ENCODE data around the gene VWF. TPM values are rescaled to one million over a fixed set of nuclear protein-coding genes. Genes with fewer than 3 reads are reported as not detected.
"Not testable (repeated sequence)": the region's sequence is repeated elsewhere in the genome, so short reads cannot be mapped to it uniquely, and the experiment has no call there.

VWF gene
- total RNA-seq, 2 experiments from 2014 or later = not detected

DNA sequence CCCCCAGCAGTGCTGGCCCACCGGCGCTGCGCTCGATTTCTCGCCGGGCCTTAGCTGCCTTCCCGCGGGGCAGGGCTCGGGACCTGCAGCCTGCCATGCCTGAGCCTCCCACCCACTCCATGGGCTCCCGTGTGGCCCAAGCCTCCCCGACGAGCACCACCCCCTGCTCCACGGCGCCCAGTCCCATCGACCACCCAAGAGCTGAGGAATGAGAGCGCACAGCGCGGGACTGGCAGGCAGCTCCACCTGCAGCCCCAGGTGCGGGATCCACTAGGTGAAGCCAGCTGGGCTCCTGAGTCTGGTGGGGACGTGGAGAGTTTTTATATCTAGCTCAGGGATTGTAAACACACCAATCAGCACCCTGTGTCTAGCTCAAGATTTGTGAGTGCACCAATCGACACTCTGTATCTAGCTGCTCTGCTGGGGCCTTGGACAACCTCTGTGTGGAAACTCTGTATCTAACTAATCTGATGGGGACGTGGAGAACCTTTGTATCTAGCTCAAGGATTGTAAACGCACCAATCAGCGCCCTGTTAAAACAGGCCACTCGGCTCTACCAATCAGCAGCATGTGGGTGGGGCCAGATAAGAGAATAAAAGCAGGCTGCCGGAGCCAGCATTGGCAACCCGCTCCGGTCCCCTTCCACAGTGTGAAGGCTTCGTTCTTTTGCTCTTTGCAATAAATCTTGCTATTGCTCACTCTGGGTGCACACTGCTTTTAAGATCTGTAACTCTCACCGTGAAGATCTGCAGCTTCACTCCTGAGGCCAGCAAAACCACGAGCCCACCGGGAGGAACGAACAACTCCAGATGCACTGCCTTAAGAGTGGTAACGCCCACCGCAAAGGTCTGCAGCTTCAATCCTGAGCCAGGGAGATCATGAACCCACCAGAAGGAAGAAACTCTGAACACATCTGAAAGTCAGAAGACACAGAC, 18.2 kb upstream of the VWF start:
- H3K27me3 Mint-ChIP-seq (ENCODE audit: low read depth); POLR2A ChIA-PET; H3K27ac Mint-ChIP-seq; H3K9me3 Mint-ChIP-seq (ENCODE audit: insufficient read depth); DNase-seq; H3K4me3 Mint-ChIP-seq; ATAC-seq: not testable (repeated sequence)
- Mint-ChIP-seq H3K4me1 (ENCODE audit: low read depth) (peaks cover 45% of the 10 kb centered on the region), H3K36me3 (ENCODE audit: low read depth) (peaks cover 12% of the 10 kb centered on the region)
- CTCF ChIA-PET = interaction anchor here (1.7 kb wide), 1 partner anchor 53 kb away, joined by 5 read pairs; no protein-coding TSS in a partner anchor

DNA sequence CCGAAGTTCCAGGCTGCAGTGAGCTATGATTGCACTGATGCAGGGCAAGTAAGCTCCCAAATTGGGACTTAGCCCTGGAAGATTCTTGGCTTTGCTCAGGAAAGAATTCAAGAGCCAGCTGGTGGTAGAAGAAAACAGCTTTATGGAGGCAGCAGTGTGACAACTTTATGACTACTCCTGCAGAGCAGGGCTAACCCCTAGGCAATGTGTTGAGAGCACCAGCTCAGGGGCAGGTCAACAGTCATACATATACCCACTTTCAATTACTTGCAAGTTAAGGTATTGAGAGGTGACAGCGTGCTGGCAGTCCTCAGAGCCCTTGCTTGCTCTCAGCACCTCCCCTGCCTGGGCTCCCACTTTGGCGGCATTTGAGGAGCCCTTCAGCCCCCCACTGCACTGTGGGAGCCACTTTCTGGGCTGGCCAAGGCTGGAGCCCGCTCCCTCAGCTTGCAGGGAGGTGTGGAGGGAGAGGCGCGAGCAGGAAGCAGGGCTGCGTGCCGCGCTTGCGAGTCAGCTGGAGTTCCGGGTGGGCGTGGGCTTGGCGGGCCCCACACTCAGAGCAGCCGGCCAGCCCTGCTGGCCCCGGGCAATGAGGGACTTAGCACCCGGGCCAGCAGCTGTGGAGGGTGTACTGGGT, 17.4 kb upstream of the VWF start:
- DNase-seq; ATAC-seq; POLR2A ChIA-PET; H3K4me3 Mint-ChIP-seq; H3K27me3 Mint-ChIP-seq (ENCODE audit: low read depth): not testable (repeated sequence)
- Mint-ChIP-seq H3K4me1 (ENCODE audit: low read depth) (peaks cover 44% of the 10 kb centered on the region), H3K9me3 (ENCODE audit: insufficient read depth) (peaks cover 10% of the 10 kb centered on the region), H3K36me3 (ENCODE audit: low read depth) (peaks cover 12% of the 10 kb centered on the region), H3K27ac (peak overlapping the region; percentile 92)
- CTCF ChIA-PET = interaction anchor here (0.9 to 1.7 kb wide), 5 partner anchors 46 to 137 kb away, joined by 3 to 10 read pairs (median 4); no protein-coding TSS in a partner anchor

DNA sequence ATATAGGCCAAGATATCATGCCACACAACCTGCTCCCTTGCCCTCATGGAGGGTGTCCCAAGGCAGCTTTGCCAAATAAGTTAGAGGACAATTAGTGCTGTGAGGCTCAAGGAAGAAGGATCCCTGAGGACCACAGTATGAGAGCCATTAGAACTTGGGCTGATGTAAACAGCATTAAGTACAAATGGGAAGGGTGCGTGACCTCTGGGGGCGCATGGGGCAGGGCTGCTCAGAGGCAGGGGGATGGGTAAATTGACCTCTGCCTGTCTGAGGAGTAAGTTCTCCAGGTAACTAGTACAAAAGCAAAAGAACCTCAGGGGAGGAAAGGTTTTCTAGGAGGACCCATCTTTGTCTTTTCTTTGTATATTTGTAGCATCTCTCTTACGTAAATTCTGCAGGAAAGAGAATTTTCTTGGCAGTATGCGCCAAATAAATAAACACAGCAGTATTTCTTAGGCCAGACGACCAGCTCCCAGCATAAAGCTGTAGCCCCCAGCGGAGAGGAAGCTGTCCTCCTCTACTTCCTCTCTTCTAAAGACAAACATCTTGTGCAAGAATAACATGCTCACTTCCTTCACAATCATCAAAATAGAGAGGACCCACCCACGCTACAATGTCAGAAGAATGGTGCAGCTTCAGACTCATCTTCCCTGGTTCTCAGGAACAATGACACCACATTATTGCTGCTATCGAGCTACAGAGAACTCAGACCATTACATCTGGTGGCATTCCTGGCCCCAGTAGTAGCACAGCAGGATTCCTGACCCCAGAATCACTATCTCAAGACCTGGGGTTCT, 16.4 kb upstream of the VWF start:
- H3K36me3 Mint-ChIP-seq (ENCODE audit: low read depth) = peaks cover 12% of the 10 kb centered on the region
- H3K27me3 Mint-ChIP-seq (ENCODE audit: low read depth) = no peaks in the 10 kb centered on the region
- H3K4me1 Mint-ChIP-seq (ENCODE audit: low read depth) = peaks cover 45% of the 10 kb centered on the region
- H3K4me3 Mint-ChIP-seq = peak overlapping the region; percentile 42
- CTCF ChIA-PET = interaction anchor here (0.7 to 1.4 kb wide), 5 partner anchors 28 to 138 kb away, joined by 3 to 10 read pairs (median 3); no protein-coding TSS in a partner anchor
- ATAC-seq (peak; percentile 71), DNase-seq (peak; percentile 31)
- peaks cover 10% of the 10 kb centered on the region for H3K9me3 Mint-ChIP-seq (ENCODE audit: insufficient read depth)
- peak overlapping the region; percentile 92 for H3K27ac Mint-ChIP-seq
- POLR2A ChIA-PET = no interaction called here

- Mint-ChIP-seq H3K4me3 (no peak overlapping the region), H3K36me3 (ENCODE audit: low read depth) (peaks cover 4% of the 10 kb centered on the region), H3K27me3 (ENCODE audit: low read depth) (no peaks in the 10 kb centered on the region), H3K4me1 (ENCODE audit: low read depth) (peaks cover 26% of the 10 kb centered on the region), H3K9me3 (ENCODE audit: insufficient read depth) (peaks cover 4% of the 10 kb centered on the region), H3K27ac (peak overlapping the region; percentile 14)
- CTCF ChIA-PET = no interaction called here
- no peak for ATAC-seq
- POLR2A ChIA-PET = interaction anchor here (1.0 kb wide), 1 partner anchor 18 kb away, joined by 4 read pairs; no protein-coding TSS in a partner anchor
- no peak for DNase-seq
Observed at GRCh38 chr12:6135071-6135470, 10.6 kb upstream of the VWF start.

DNA sequence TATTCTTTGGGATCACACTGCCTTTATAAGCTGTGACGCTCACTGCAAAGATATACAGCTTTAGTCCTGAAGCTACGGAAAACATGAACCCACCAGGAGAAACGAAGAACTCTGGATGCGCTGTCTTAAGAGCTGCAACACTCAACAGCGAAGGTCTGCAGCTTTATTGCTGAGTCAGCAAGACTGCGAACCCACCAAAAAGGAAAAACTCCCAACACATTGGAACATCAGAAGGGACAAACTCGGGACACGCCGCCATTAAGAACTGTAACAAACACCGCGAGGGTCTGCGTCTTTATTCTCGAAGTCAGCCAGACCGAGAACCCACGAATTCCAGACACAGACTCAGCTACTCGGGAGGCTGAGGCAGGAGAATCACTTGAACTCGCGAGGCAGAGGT, 9.2 kb upstream of the VWF start:
- ChIA-PET CTCF (interaction anchor here (0.6 to 1.2 kb wide), 3 partner anchors 35 to 145 kb away, joined by 3 to 5 read pairs (median 3); no protein-coding TSS in a partner anchor), POLR2A (no interaction called here)
- Mint-ChIP-seq H3K9me3 (ENCODE audit: insufficient read depth) (peaks cover 4% of the 10 kb centered on the region), H3K27ac (no peak overlapping the region), H3K36me3 (ENCODE audit: low read depth) (no peaks in the 10 kb centered on the region), H3K4me1 (ENCODE audit: low read depth) (peaks cover 17% of the 10 kb centered on the region), H3K27me3 (ENCODE audit: low read depth) (no peaks in the 10 kb centered on the region), H3K4me3 (no peak overlapping the region)
- no peak for ATAC-seq
- DNase-seq = no peak

DNA sequence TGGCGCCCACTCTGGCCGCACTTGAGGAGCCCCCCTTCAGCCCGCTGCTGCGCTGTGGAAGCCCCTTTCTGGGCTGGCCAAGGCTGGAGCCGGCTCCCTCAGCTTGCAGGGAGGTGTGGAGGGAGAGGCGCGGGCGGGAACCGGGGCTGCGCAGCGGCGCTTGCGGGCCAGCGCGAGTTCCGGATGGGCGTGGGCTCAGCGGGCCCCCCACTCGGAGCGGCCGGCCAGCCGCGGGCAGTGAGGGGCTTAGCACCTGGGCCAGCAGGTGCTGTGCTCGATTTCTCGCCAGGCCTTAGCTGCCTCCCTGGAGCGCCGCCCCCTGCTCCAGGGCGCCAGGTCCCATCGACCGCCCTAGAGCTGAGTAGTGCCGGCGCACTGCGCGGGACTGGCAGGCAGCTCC, 8.0 kb upstream of the VWF start:
- no peaks in the 10 kb centered on the region for H3K36me3 Mint-ChIP-seq (ENCODE audit: low read depth)
- H3K27me3 Mint-ChIP-seq (ENCODE audit: low read depth) = no peaks in the 10 kb centered on the region
- ChIA-PET POLR2A (no interaction called here), CTCF (interaction anchor here (0.9 kb wide), 1 partner anchor 144 kb away, joined by 3 read pairs; no protein-coding TSS in a partner anchor)
- H3K9me3 Mint-ChIP-seq (ENCODE audit: insufficient read depth) = peaks cover 4% of the 10 kb centered on the region
- ATAC-seq (no peak), DNase-seq (no peak)
- peaks cover 15% of the 10 kb centered on the region for H3K4me1 Mint-ChIP-seq (ENCODE audit: low read depth)
- H3K4me3 Mint-ChIP-seq = no peak overlapping the region
- no peak overlapping the region for H3K27ac Mint-ChIP-seq

- POLR2A ChIA-PET = no interaction called here
- CTCF ChIA-PET = no interaction called here
- no peak for ATAC-seq
- H3K4me3 Mint-ChIP-seq = no peak overlapping the region
- no peaks in the 10 kb centered on the region for H3K4me1 Mint-ChIP-seq (ENCODE audit: low read depth)
- H3K9me3 Mint-ChIP-seq (ENCODE audit: insufficient read depth) = no peaks in the 10 kb centered on the region
- no peak for DNase-seq
- H3K27ac Mint-ChIP-seq = no peak overlapping the region
- H3K27me3 Mint-ChIP-seq (ENCODE audit: low read depth) = no peaks in the 10 kb centered on the region
- no peaks in the 10 kb centered on the region for H3K36me3 Mint-ChIP-seq (ENCODE audit: low read depth)
Observed at GRCh38 chr12:6125310-6125608, 789 bp upstream of the VWF start.

- no peaks in the 10 kb centered on the region for H3K9me3 Mint-ChIP-seq (ENCODE audit: insufficient read depth)
- no peak for DNase-seq
- H3K36me3 Mint-ChIP-seq (ENCODE audit: low read depth) = no peaks in the 10 kb centered on the region
- CTCF ChIA-PET = no interaction called here
- no peak for ATAC-seq
- no peaks in the 10 kb centered on the region for H3K4me1 Mint-ChIP-seq (ENCODE audit: low read depth)
- H3K27ac Mint-ChIP-seq = no peak overlapping the region
- peaks cover 4% of the 10 kb centered on the region for H3K27me3 Mint-ChIP-seq (ENCODE audit: low read depth)
- no peak overlapping the region for H3K4me3 Mint-ChIP-seq
- POLR2A ChIA-PET = no interaction called here
Observed at GRCh38 chr12:6123258-6123657, 1.2 kb downstream of the VWF start.

DNA sequence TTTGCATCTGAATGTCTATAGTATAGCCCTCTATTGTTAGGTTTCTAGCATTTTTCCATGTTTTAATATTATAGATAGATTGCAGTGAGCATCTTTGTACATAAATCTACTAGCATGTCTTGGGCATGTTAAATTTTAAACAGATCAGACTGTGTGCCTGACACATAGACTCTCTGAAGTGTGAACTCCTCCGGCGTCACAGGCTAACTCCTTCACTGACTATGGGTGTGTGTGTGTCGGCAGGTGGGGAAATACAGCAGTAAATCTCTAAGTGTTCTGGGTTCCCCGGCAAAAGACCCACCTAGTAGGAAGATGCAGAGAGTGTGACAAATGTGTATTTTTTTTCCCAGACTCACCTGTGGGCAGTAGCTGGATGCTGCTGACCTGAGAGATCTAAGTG, 2.3 kb downstream of the VWF start:
- POLR2A ChIA-PET = no interaction called here
- Mint-ChIP-seq H3K36me3 (ENCODE audit: low read depth) (no peaks in the 10 kb centered on the region), H3K4me3 (no peak overlapping the region), H3K9me3 (ENCODE audit: insufficient read depth) (no peaks in the 10 kb centered on the region), H3K27me3 (ENCODE audit: low read depth) (peaks cover 4% of the 10 kb centered on the region), H3K27ac (no peak overlapping the region), H3K4me1 (ENCODE audit: low read depth) (no peaks in the 10 kb centered on the region)
- no peak for DNase-seq
- no peak for ATAC-seq
- CTCF ChIA-PET = no interaction called here

DNA sequence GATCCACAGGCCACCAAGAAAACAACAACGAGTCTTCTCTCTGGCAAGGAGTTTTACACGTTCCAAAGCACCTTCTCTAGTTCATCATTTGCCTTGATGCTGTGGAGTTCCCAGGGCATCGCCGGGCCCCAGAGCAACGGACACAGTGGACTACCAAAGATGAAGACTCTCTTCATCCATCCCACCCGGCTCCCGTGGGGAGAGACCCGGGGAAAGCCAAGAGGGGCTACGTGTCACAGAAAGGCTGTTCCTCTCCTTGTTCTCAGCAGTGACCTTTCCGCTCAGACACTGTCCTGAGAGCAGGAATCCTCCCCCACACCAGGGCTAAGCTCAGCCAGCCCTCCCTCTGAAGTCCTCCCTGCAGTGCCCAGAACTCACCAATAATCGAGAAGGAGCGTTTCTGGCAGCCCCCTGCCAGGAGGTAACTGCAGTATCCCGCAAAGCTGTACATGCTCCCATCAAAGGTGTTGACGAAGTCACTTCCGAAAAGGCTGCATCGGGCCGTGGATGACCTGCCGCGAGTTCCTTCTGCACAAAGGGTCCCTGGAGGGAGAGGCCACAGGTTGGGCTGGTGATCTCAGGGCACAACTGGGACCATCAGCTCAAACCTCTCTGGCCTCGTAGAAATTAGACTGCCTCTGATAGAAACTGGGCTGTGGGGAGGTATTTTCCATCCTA, 3.5 kb downstream of the VWF start:
- H3K27ac Mint-ChIP-seq = no peak overlapping the region
- ChIA-PET POLR2A (no interaction called here), CTCF (no interaction called here)
- no peak for ATAC-seq
- no peaks in the 10 kb centered on the region for H3K4me1 Mint-ChIP-seq (ENCODE audit: low read depth)
- no peaks in the 10 kb centered on the region for H3K36me3 Mint-ChIP-seq (ENCODE audit: low read depth)
- H3K4me3 Mint-ChIP-seq = no peak overlapping the region
- H3K27me3 Mint-ChIP-seq (ENCODE audit: low read depth) = peaks cover 4% of the 10 kb centered on the region
- H3K9me3 Mint-ChIP-seq (ENCODE audit: insufficient read depth) = no peaks in the 10 kb centered on the region
- no peak for DNase-seq

GRCh38 chr12:6118891-6119568, 5.4 kb downstream of the VWF start:
- H3K27me3 Mint-ChIP-seq (ENCODE audit: low read depth) = peaks cover 4% of the 10 kb centered on the region

More at GRCh38 chr12:6118891-6119568, 5.4 kb downstream of the VWF start:
- no peak for DNase-seq
- POLR2A ChIA-PET = no interaction called here
- CTCF ChIA-PET = no interaction called here
- no peak overlapping the region for H3K27ac Mint-ChIP-seq
- H3K9me3 Mint-ChIP-seq (ENCODE audit: insufficient read depth) = no peaks in the 10 kb centered on the region
- H3K4me1 Mint-ChIP-seq (ENCODE audit: low read depth) = no peaks in the 10 kb centered on the region
- no peak for ATAC-seq
- H3K36me3 Mint-ChIP-seq (ENCODE audit: low read depth) = no peaks in the 10 kb centered on the region
- no peak overlapping the region for H3K4me3 Mint-ChIP-seq

Data from activated CD8-positive, alpha-beta T cell treated with anti-CD3 and anti-CD28 coated beads, Interleukin-2, amount 10 ng/mL, durations not matched to agents 7 days and 5 days (primary cell).